ENCODE results near the gene BAAT. TPM values are rescaled to one million over a fixed set of nuclear protein-coding genes. Genes with fewer than 3 reads are reported as not detected.

BAAT gene
- total RNA-seq, 1 donor from 2014 or later: under 0.01 TPM

DNA sequence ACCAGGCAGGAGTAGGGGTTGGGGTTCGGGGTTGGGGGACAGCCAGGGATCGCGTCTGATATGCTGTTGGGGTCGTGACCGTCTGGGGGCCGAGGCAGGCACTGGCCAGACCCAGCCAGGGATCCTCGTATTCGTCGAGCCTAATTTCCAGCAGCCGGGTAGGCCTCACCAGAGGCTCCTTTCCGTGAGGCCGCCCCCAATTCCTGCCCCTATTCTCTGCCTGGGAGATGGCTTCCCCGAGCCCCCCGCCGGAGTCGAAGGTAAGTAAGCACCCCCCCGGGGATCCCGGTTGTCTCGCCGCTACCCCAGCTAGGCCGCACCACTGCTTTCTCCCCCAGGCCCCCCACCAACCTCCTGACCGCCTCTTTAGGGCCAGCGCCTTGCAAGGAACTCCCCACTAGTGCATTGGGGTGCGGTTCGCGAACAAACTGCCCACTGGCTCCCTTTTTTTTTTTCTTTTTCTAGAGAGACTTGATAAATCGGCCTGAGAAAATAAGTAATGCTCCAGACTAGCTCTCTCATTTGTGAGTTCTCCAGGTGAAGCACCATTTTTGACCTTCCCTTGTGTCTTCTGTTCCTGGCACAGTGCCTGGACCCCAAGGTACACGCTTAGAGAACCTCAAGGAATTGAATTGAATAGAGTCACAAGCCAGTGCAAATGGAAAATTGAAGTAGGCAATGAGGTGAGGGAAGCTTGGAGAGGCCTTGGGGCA, 14.3 kb upstream of the BAAT start:
- DNase-seq (ENCODE audit: low spot score in 2 of 2) (no peak), FAIRE-seq (no peak)

GRCh38 chr9:101398068-101398929, 13.5 kb upstream of the BAAT start, which contains the start of the genes MRPL50 and ZNF189:
TSS of gene MRPL50 (minus strand) at chr9:101398618. CDS start at chr9:101398592, 26 bp downstream.
TSS of gene ZNF189 (plus strand) at chr9:101398851. CDS start at chr9:101399157, 306 bp downstream.
- peak; percentile 72 to 85 for DNase-seq (ENCODE audit: low spot score in 2 of 2)
- peak; percentile 55 for FAIRE-seq

DNA sequence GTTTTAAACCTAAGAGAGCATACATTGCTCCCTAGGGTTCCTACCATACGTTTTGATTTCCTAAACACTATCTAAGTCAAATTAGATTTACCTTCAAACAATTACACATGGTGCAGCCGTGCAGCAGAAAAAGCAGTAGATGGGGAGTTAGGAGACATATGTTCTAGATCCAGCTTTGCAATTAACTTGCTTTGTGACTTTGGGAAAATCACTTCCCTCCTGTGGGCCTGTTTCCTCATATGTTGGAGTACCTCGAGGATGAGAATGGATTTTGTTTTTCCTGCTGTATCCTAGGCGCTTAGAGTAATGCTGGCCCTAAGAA, 12.9 kb upstream of the BAAT start:
- DNase-seq (ENCODE audit: low spot score in 2 of 2) (no peak), FAIRE-seq (no peak)

- no peak for DNase-seq (ENCODE audit: low spot score in 2 of 2)
- no peak for FAIRE-seq
Observed at GRCh38 chr9:101394687-101395086, 9.9 kb upstream of the BAAT start.

DNA sequence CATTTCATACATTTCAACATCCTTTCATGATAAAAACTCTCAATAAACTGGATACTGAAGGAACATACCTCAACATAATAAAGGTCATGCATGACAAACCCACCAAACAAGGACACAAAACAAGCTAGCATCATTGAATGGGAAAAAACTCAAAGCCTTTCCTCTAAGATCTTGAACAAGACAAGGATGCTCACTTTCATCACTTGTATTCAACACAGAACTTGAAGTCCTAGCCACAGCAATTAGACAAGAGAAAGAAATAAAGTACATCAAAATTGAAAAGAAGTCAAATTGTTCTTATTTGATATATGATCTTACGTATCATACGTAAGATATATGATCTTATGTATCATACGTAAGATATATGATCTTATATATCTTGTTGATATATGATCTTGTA, 8.3 kb upstream of the BAAT start:
- no peak for FAIRE-seq

DNA sequence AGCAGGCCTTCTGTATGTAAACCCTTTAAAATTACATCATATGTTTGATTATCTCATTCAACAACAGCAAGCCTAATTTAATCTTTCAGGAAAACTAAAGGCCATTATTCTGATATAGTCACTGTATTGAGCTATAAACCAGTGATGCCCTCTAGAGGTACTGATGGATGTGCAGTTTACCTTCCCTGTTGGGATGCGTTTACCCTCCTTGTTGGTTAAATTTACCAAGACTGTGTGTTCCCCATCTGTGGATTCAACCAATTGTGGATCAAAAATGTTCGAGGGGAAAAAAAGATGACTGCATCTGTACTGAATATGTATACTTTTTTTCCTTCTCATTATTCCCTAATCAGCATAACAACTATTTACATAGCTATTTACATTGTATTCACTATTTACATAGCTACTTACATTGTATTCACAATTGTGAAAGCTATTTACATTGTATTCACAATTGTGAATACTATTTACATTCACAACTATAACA, 3.7 kb upstream of the BAAT start:
- FAIRE-seq: no peak
- DNase-seq (ENCODE audit: low spot score in 2 of 2): no peak

More for the DNA sequence above, 8.3 kb upstream of the BAAT start:
- DNase-seq (ENCODE audit: low spot score in 2 of 2): no peak

DNA sequence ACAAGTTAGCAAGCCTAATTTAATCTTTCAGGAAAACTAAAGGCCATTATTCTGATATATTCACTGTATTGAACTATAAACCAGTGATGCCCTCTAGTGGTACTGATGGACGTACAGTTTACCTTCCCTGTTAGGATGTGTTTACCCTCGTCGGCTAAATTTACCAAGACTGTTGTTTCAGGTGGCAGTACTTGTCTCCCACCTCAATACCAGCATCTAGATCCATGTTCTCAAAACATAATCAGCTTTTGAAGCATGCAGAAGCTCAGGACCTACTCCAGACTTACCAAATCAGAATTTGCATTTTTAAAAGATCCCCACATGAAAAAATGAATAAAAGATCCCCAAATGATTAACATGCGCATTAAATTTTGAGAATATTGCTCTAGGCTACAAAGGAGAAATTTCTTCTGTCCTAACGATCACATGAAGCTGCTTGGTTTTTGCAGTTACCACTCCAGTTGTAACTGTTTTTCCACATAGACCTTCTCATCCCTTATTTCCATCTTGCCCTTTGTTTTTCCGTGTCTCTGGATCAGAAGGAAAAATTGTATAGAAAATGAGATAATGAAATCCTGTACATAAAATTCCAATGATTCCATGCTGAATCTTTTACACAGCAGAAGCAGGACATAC, 3.2 kb upstream of the BAAT start:
- DNase-seq (ENCODE audit: low spot score in 2 of 2) (no peak), FAIRE-seq (no peak)

DNA sequence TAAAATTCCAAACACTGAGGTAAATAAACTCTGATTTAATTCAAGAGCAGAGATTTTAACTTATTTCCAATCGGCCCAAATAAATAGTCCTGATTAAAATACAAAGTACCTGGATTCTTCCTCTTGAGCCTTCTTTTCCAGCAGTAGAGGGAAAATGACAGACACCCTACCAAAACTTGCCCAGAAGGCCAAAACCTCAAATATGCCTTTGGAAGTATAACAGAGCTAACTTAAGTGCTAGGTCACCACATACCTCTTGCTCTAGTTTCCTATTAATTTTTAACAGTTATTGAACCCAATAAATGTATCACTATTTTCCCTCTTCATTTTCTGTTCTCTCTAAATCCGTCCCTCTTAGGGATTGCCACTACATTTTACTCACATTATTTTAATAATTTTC, 1.4 kb downstream of the BAAT start:
- DNase-seq (ENCODE audit: low spot score in 2 of 2): no peak
- FAIRE-seq: no peak

GRCh38 chr9:101381833-101382342, 2.9 kb downstream of the BAAT start:
- no peak for FAIRE-seq
- no peak for DNase-seq (ENCODE audit: low spot score in 2 of 2)

DNA sequence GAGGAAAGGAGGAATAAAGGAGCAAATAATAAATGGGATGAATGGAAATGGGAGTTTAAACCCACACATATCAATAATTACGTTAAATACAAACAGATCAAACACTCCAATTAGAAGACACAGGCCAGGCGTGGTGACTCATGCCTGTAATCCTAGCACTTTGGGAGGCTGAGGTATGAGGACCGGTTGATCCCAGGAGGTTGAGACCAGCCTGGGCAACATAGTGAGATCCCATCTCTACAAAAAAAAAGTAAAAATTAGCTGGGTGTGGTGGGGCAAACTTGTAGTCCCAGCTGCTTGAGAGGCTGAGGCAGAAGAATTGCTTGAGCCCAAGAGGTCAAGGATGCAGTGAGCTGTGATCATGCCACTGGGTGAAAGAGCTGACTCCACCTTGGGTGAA, 3.7 kb downstream of the BAAT start:
- no peak for FAIRE-seq

DNA sequence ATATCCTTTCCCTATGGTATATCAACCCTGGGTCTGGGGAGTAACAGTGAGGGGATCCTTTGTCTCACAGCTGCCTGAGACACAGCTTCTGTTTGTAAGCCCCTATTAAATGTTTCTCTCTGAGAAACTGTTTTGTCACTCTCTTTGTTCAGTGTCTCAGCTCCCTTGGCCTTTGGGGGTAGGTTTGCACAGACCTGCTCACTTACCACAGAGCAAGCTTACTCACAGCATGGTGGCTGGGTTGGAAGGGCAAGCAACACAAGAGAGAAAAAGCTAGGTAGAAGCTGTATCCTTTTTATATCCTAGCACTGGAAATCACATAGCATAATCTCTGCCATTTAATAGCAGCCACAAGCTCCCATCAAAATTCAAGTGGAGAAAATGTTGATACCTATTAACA, 4.5 kb downstream of the BAAT start:
- no peak for FAIRE-seq
- DNase-seq (ENCODE audit: low spot score in 2 of 2): no peak

More for the DNA sequence above, 3.7 kb downstream of the BAAT start:
- no peak for DNase-seq (ENCODE audit: low spot score in 2 of 2)

DNA sequence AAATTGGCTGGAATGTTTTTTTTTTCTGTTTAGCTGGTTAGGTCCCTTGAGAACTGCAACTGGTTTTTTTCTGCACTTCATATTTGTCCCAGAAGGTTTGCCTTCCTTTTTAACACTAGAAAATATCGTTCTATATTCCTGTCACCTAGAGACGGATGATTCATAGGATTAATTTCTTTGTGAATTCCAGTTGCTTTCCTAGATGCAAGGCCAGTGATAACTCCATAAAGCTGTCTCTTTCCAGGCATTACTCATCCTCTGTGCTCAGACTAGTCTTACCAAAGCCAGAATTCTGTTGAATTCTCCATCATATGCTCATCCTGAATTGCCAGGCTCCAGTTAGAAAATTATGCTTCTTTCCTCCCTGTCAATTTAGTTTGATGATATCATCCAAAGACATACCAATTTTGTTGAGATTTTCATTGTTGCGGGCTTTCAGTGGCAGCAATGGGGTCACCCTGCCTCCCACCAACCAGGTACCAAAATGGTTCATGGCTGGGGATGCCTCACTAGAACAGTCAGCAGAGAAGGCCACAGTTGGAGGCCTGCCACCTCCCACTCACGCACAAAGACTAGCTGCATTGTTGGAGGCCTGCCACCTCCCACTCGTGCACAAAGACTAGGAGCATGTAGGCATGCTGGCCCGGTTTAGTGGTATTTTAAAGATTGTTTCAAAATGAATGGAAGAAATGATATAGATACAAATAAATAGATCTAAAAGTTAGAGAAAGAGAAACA, 8.5 kb downstream of the BAAT start:
- FAIRE-seq (no peak), DNase-seq (ENCODE audit: low spot score in 2 of 2) (no peak)

DNA sequence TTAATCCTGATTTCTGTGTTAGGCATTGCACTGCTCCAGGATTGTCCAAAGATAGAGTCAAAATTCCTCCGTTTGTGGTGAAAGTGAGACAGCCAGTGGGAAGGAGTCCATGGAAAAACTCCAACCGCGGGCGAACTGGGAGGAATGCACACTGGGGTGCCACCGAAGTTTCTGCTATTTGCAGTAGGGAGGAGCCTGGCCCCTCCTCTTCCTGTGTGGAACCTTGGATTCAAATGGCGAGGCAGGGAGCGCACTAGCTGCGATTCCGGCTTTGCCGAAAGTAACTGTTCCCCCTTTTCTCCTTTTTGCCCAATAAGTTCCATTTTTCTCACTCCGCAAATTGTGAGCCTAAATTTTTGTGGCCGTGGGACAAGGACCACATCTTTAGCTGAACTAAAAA, 9.3 kb downstream of the BAAT start:
- FAIRE-seq: no peak
- DNase-seq (ENCODE audit: low spot score in 2 of 2): no peak

DNA sequence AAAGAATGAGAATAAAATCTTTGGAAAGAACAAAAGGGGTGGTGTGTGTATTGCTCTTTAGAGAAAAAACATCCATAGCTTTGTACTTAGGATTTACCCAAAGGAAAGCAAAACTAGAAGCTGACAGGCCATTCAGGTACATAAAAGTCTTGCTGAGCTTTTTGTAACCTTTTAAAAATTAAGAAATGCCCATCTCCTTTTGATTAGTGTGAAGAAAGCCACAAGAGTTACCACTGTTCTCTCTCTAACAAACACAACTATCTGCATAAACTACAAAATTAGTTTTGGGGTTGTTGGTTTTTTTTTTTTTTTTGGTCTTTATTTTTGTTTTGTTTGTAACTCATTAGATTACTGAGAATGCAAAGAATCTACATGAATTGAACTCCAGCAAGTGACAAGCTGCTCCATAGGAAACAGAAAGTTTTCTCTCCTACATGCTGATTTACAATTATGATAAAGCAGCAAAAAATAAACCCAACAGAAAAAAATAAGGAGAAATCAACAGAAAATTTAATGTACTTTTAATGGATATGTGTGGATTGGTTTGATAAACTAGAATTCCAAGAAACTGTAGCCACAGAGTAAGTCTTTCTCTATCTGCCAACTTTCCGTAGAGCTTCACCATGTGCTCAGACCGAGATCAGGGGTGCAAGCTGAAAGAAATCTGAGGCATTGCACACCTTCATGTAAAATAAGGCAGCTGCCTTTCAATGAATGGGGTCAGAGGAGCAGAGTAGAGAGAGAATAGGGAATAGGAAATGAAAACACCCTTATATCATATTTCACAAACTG, 12.3 kb downstream of the BAAT start:
- FAIRE-seq (no peak), DNase-seq (ENCODE audit: low spot score in 2 of 2) (no peak)

- FAIRE-seq (no peak), DNase-seq (ENCODE audit: low spot score in 2 of 2) (no peak)
Observed at GRCh38 chr9:101371813-101372212, 13.0 kb downstream of the BAAT start.

- no peak for FAIRE-seq
- no peak for DNase-seq (ENCODE audit: low spot score in 2 of 2)
Observed at GRCh38 chr9:101369884-101370531, 14.8 kb downstream of the BAAT start.

GRCh38 chr9:101369286-101369685, 15.5 kb downstream of the BAAT start:
- FAIRE-seq: no peak
- DNase-seq (ENCODE audit: low spot score in 2 of 2): no peak

GRCh38 chr9:101367323-101367722, 17.5 kb downstream of the BAAT start:
- FAIRE-seq: no peak

More at GRCh38 chr9:101367323-101367722, 17.5 kb downstream of the BAAT start:
- DNase-seq (ENCODE audit: low spot score in 2 of 2): no peak

All from frontal cortex (tissue), 4 donors.